Measurements from ENCODE around the gene LMF2.

Gene LMF2, protein sequence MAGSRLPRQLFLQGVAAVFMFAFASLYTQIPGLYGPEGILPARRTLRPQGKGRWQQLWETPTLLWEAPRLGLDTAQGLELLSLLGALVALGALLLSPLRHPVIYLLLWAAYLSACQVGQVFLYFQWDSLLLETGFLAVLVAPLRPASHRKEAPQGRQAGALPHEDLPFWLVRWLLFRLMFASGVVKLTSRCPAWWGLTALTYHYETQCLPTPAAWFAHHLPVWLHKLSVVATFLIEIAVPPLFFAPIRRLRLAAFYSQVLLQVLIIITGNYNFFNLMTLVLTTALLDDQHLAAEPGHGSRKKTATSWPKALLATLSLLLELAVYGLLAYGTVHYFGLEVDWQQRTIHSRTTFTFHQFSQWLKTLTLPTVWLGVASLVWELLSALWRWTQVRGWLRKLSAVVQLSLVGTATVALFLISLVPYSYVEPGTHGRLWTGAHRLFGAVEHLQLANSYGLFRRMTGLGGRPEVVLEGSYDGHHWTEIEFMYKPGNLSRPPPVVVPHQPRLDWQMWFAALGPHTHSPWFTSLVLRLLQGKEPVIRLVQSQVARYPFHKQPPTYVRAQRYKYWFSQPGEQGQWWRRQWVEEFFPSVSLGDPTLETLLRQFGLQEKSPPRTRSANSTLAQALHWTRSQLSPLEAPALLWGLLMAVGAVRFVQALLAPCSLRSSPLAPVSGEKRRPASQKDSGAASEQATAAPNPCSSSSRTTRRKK

DNA sequence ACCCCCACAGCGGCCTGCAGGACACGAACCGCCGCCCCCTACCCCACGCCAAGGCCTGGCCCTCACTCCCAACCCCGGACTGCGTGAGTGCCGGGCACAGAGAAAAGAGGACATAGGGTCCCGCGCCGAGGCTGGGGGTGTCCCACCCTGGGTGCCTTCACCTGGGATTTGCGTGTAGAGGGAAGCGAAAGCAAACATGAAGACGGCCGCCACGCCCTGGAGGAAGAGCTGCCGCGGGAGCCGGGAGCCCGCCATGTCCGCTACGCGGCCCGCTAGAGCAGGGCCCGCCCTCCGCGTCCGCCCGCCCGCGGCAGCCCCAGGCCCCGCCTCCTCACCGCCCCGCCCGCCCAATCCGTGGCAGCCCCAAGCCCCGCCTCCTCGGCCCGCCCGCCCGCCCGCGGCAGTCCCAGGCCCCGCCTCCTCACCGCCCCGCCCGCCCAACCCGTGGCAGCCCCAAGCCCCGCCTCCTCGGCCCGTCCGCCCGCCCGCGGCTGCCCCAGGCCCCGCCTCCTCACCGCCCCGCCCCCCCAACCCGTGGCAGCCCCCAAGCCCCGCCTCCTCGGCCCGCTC, at the start of gene LMF2:
Gene LMF2, minus strand, starts transcription at position 282 of the 570 bp plus-strand sequence. Its CDS starts 27 bp downstream, at position 255.
- H3K36me3 Mint-ChIP-seq: no peaks in the 10 kb centered on the region
- H3K27me3 Mint-ChIP-seq: no peaks in the 10 kb centered on the region
- peak within 1 kb of the TSS; percentile 98 for H3K27ac Mint-ChIP-seq
- H3K4me3 Mint-ChIP-seq: peak within 1 kb of the TSS; percentile 95
- peaks cover 17% of the 10 kb centered on the region for H3K4me1 Mint-ChIP-seq
- H3K9me3 Mint-ChIP-seq: no peaks in the 10 kb centered on the region

DNA sequence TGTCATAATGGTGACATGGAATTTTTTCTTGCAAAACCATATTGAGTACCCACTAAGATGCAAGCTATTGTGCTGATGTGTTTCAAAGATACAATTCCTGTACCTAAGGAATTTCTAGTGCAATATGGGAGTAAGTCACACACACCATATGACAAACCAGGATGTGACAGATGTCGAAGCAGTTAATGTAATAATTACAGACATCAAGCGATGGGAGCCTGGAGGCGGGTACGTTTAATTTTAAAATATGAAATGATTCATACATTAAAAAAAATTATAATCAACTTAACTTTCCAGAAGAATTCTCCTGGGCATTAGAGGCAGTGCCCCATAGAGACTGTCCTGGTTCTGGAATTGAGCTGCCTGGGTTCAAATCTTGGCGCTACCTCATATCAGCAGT, 49.2 kb upstream of the LMF2 start:
- H3K27me3 Mint-ChIP-seq: no peaks in the 10 kb centered on the region
- no peaks in the 10 kb centered on the region for H3K36me3 Mint-ChIP-seq
- H3K4me3 Mint-ChIP-seq: no peak overlapping the region
- peaks cover 15% of the 10 kb centered on the region for H3K4me1 Mint-ChIP-seq
- H3K27ac Mint-ChIP-seq: no peak overlapping the region
- H3K9me3 Mint-ChIP-seq: no peaks in the 10 kb centered on the region

DNA sequence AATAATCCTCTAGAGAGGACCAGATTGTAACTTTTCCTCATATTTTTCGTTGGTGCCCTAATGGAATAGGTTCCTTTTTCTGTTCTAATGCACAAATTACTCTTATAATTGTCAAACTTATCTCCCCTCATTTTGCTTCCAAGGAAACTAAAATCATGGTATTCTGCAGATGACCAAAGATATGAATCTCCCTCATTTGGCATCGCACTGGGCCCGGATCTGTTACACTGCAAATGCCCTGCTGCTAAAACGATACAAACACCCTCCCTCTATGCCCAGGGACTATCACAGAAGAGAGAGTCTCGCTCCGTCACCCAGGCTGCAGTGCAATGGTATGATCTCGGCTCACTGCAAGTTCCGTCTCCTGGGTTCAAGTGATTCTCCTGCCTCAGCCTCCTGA, 45.8 kb upstream of the LMF2 start:
- no peaks in the 10 kb centered on the region for H3K36me3 Mint-ChIP-seq
- H3K27ac Mint-ChIP-seq: no peak overlapping the region
- H3K4me3 Mint-ChIP-seq: no peak overlapping the region
- H3K27me3 Mint-ChIP-seq: no peaks in the 10 kb centered on the region
- H3K4me1 Mint-ChIP-seq: peaks cover 19% of the 10 kb centered on the region
- no peaks in the 10 kb centered on the region for H3K9me3 Mint-ChIP-seq

DNA sequence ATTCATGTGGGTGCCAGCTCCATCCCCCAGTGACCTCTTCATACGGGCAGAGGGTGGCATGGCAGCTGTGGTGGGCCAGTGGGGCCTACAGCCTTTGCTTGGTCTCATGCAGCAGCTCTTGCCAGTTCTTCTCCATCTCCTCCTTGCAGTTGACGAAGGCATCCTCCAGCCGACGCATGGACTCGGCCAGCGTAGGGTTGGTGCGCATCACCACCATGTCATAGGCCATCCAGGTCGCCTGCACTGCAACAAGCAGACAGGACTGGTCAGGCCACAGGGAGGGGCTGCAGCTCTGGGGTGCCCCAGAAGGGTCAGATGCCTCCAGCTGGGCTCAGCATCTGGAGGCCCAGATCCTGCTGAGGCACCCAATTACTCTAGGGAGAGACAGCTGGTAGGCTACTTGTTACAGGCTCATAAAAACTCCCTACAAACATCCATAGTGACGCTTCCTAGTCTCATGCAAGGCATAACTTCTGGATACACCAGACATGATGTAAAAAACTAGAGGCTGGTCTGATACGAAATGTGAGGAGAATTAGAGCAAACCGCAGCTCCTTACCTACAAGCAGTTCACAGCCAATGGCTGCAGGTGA, 43.8 kb upstream of the LMF2 start:
- H3K27me3 Mint-ChIP-seq: no peaks in the 10 kb centered on the region
- no peaks in the 10 kb centered on the region for H3K9me3 Mint-ChIP-seq
- peaks cover 19% of the 10 kb centered on the region for H3K4me1 Mint-ChIP-seq
- H3K36me3 Mint-ChIP-seq: no peaks in the 10 kb centered on the region
- no peak overlapping the region for H3K27ac Mint-ChIP-seq
- H3K4me3 Mint-ChIP-seq: no peak overlapping the region

DNA sequence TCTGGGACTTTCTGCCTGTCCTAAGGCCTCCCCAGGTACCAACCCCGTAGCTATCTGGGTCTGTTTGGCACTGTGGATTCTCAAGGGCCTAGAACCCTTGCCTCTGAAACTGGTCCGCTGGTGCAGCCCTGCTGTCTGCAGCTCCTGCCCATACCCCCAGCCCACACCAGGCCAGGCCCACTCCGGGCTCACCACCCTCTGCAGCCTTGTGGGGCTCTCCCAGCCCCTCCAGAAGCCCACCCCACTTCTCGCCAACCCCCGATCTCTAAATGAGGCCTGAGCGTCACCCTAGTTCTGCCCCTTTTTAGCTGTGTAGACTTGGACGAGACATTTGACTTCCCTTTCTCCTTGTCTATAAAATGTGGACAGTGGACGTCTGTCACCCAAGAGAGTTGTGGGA, 42.9 kb upstream of the LMF2 start:
- peak overlapping the region; percentile 94 for H3K27ac Mint-ChIP-seq
- H3K4me3 Mint-ChIP-seq: peak overlapping the region; percentile 82

DNA sequence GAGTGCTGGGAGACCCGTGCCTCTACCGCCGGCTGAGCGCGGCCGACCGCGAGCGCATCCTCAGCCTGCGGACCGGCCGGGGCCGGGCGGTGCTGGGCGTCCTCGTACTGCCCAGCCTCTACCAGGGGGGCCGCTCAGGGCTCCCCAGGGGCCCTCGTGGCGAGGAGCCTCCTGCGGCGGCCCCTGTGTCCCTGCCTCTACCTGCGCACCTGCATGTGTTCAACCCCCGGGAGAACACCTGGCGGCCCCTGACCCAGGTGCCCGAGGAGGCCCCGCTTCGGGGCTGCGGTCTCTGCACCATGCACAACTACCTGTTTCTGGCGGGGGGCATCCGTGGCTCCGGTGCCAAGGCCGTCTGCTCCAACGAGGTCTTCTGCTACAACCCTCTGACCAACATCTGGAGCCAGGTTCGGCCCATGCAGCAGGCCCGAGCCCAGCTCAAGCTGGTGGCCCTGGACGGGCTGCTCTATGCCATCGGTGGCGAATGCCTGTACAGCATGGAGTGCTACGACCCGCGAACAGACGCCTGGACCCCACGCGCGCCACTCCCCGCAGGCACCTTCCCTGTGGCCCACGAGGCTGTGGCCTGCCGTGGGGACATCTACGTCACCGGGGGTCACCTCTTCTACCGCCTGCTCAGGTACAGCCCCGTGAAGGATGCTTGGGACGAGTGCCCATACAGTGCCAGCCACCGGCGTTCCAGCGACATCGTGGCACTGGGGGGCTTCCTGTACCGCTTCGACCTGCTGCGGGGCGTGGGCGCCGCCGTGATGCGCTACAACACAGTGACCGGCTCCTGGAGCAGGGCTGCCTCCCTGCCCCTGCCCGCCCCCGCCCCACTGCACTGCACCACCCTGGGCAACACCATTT, 41.7 kb upstream of the LMF2 start:
- Mint-ChIP-seq H3K27ac (peak overlapping the region; percentile 65), H3K36me3 (no peaks in the 10 kb centered on the region), H3K4me3 (peak overlapping the region; percentile 81), H3K27me3 (no peaks in the 10 kb centered on the region), H3K4me1 (peaks cover 38% of the 10 kb centered on the region), H3K9me3 (no peaks in the 10 kb centered on the region)

More for the DNA sequence above, 42.9 kb upstream of the LMF2 start:
- Mint-ChIP-seq H3K4me1 (peaks cover 28% of the 10 kb centered on the region), H3K9me3 (no peaks in the 10 kb centered on the region), H3K27me3 (no peaks in the 10 kb centered on the region), H3K36me3 (no peaks in the 10 kb centered on the region)

DNA sequence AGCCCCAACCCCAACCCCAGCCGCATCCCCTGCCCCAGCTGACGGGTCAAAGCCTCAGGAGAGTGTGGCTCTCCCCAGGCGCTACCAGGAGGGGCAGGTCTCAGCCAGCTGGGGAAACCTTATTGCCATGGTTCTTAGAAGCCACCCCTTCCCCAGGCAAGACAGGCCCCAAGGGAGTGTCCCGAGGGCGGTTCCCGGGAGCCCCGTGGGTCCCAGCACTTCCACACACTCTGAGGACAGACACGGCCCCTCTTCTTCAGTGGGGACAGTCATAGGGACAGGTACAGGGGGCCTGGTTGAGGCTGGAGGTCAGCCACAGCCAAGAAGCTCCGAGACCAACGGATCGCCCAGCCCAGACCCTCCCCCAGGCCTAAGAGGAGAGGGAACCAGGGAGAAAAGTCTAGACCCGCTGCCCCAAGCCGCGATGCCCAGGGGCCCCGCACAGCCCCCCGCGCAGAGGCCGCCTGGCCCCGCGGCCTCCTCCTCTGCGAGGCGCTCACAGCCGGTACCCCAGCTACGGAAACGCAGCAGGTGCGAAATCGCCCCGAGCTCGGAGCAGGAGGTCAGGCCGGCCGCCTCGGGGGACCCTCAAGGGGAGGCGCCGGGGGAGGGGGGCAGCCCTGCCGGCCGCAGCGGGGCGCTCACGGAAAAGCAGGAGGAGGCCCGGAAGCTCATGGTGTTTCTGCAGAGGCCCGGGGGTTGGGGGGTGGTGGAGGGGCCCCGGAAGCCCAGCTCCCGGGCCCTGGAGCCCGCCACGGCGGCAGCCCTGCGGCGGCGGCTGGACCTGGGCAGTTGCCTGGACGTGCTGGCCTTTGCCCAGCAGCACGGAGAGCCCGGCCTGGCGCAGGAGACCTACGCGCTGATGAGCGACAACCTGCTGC, 40.8 kb upstream of the LMF2 start:
- H3K4me1 Mint-ChIP-seq: peaks cover 38% of the 10 kb centered on the region
- H3K36me3 Mint-ChIP-seq: no peaks in the 10 kb centered on the region
- peak overlapping the region; percentile 75 for H3K4me3 Mint-ChIP-seq
- H3K9me3 Mint-ChIP-seq: no peaks in the 10 kb centered on the region
- no peaks in the 10 kb centered on the region for H3K27me3 Mint-ChIP-seq
- H3K27ac Mint-ChIP-seq: peak overlapping the region; percentile 85

DNA sequence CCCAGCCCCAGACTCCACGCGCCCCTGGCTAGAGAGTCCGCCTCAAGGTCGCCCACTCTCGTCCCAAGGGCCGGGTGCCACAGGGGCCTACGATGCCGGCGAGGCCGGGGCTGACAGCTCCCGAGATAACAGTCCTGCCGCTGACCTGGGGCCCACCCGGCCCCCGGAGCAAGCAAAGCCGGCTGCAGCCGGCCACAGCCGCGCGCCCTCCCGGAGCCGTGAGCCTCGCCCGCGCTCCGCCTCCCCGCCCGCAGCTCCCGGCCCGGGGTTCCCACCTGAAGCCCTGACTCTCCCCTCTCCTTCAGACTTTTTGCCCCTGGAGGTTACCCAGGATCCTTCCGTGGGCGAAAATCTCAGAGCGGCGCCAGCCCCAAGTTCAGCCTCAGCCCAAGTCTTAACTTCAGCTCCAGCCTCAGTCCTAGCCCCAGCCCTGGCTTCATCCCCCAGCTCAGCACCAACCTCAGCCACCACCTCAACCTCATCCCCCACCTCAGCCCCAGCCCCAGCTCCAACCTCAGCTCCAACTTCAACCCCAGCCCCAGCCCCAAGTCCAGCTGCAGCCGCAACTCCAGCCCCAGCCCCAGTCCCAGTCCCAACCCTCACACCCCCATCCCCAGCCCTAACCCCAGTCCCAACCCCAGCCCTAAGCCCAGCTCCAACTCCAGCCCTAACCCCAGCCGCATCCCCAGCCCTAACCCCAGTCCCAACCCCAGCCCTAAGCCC, 39.9 kb upstream of the LMF2 start:
- H3K36me3 Mint-ChIP-seq: no peaks in the 10 kb centered on the region
- peaks cover 41% of the 10 kb centered on the region for H3K4me1 Mint-ChIP-seq
- H3K27ac Mint-ChIP-seq: peak overlapping the region; percentile 23
- peak overlapping the region; percentile 33 for H3K4me3 Mint-ChIP-seq
- H3K9me3 Mint-ChIP-seq: no peaks in the 10 kb centered on the region
- H3K27me3 Mint-ChIP-seq: no peaks in the 10 kb centered on the region

DNA sequence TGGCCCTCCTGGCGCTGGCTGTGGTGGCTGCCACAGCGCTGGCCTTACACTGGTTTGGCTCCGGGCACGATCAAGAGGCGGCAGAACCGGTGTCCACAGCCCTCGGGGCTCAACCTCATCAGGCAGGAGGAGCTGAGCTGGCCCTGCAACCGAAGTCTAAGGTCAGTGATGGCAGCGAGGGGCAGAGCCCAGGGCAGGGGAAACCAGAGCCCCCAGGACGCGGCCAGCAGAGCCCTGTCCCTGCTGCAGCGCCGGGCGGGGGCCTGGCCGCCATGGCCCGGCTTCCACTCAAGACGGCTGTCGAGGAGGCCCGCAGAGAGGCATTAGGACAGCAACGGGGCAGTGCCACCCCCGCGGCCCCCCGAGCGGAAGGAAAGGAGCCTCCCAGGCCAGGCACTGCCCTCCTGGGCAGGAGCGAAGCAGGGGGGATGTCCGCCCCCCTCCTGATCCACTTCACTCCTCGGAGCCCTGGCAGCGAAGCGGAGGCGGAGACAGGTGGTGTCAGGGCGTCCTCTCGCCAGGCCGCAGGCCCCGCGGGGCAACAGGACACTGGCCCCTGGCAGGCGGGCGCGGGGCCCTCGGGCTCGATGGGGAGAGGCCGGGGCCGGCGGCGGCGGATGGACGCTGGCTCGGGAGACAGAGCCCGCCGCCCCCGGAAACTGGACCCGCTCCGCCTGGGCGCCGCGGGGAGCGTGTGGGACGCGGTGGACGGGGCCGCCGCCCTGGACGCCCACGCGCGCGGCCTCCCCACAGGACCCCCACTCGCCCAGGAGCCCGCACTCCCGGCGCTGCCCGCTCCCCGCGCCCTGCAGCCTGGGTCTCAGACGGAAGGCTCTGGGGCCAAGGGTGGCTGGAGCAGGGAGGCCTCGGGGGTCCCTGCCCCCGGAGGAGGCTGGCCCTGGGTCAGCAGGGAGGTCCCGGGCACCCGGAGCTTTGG, 39.1 kb upstream of the LMF2 start:
- Mint-ChIP-seq H3K36me3 (no peaks in the 10 kb centered on the region), H3K27me3 (no peaks in the 10 kb centered on the region), H3K27ac (peak overlapping the region; percentile 77), H3K4me1 (peaks cover 44% of the 10 kb centered on the region), H3K9me3 (no peaks in the 10 kb centered on the region), H3K4me3 (no peak overlapping the region)

DNA sequence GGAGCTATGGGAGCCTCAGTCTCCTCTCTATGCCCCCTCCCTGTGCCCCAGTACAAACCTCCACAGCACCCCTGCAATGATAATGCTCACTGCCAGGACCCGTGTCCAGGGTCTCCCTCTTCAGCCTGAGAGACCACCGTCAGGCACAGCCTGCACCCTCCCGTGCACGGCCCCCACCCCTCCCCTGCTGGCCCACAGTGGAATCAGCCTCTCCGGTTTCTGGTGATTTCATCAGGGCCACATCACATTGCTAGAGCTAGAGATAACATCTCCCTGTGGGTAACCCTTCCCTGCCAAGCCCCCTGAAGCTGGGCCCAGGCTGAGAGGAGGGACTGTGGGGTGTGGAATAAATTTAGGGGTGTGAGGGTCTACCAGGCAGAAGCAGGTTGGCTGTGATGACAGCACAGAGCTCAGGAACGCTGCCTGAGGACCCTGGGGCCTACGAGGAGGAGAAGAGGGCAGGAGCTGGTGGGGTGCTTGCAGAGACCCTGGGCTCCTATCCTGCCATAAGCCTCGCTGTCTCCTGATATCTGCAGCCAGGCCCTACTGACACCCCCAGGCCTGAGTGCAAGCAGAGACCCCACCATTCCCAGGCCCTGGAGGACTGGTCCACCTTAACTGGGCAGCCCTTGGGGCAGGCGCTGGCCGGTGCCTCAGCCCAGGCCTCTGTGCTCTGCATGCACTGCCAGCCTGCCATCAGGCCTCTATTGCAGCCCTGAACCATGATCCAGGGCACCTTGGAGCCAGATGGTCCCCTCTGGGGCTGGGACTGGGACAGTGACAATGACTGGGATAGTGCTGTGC, 38.2 kb upstream of the LMF2 start, which contains the start of gene KLHDC7B:
Gene KLHDC7B, plus strand, starts transcription at position 378 of the 804 bp plus-strand sequence. Its CDS starts 345 bp downstream, at position 723.
- Mint-ChIP-seq H3K4me1 (peaks cover 47% of the 10 kb centered on the region), H3K4me3 (peak within 1 kb of the TSS; percentile 63), H3K9me3 (no peaks in the 10 kb centered on the region)

DNA sequence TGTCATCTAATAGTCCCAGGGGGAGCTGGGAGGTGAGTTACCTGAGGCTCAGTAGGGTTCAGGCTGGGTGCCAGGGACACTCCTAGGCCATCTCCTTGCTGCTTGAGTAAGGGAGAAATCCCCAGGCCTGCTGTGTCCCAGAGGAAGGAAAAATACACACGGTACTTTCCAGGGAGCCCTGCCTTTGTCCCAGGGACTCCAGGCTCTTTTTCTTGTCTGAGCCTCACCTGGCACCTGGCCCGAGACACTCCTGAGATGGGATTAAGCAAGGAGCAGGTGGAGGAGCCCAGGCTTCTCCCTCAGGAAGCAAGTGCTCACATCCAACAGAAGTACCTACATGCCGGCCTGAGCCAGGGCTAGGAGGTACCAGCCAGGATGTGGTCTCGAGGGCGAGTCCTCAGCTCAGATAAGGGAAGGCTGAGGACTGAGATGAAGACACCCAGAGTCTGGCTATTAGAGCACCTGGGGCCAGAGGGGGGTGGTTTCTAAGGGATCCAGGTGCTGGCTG, 37.3 kb upstream of the LMF2 start:
- Mint-ChIP-seq H3K4me3 (peak overlapping the region; percentile 63), H3K36me3 (no peaks in the 10 kb centered on the region), H3K4me1 (peaks cover 45% of the 10 kb centered on the region), H3K27ac (peak overlapping the region; percentile 79), H3K9me3 (no peaks in the 10 kb centered on the region), H3K27me3 (no peaks in the 10 kb centered on the region)

More for the DNA sequence above, 38.2 kb upstream of the LMF2 start, which contains the start of gene KLHDC7B:
- Mint-ChIP-seq H3K27ac (peak within 1 kb of the TSS; percentile 91), H3K36me3 (no peaks in the 10 kb centered on the region), H3K27me3 (no peaks in the 10 kb centered on the region)
